ENCODE measurements around the gene FAM110C. TPM values are rescaled to one million over a fixed set of nuclear protein-coding genes. Genes with fewer than 3 reads are reported as not detected.

The FAM110C gene
- total and polyA plus RNA-seq, 2 of the 8 experiments (the other 6 are each of a cell fraction or from before 2014, with no cell fraction given), result 4.8 to 13.2 TPM

GRCh38 chr2:51613-52012, 5.3 kb upstream of the FAM110C start (continued):
- TF ChIP-seq CHD2 (IDR thresholded peaks at IDR 0.05; ENCODE audit: low read length) (no peak), RXRA (IDR thresholded peaks at IDR 0.05; ENCODE audit: insufficient read depth, low read depth, low read length) (no peak), CHD1 (IDR thresholded peaks at IDR 0.05; ENCODE audit: low read depth, low read length) (no peak), ATF2 (IDR thresholded peaks at IDR 0.05; ENCODE audit: low read length) (no peak), E2F6 (IDR thresholded peaks at IDR 0.05) (no peak)
